Astrocyte (in vitro differentiated cells and primary cell): ENCODE data around the gene PSTK. TPM values are rescaled to one million over a fixed set of nuclear protein-coding genes. Genes with fewer than 3 reads are reported as not detected.

Experiments used
- DNase-seq: peaks from one replicate; pipeline ENCODE4 v3.0.0-alpha.2; 2010; ENCODE audit warnings: low read depth
- FAIRE-seq: peaks from 2 replicates; lab custom pipeline; 2011; peaks lifted over from hg19 to GRCh38; lab: Jason Lieb, UNC
- H2AFZ ChIP-seq: 2 replicates; pipeline ENCODE4 v1.6.0; 2012; ENCODE audit warnings: low read depth, low read length, inconsistent platforms
- H3K27ac ChIP-seq: 2 replicates; pipeline ENCODE4 v1.5.1; 2011; ENCODE audit warnings: low read depth, low read length, inconsistent platforms
- H3K27me3 ChIP-seq: 2 replicates; pipeline ENCODE4 v1.6.0; 2011; ENCODE audit warnings: low read length, inconsistent platforms; ENCODE audit not compliant: insufficient read depth
- H3K36me3 ChIP-seq: 2 replicates; pipeline ENCODE4 v1.5.1; 2011; ENCODE audit warnings: low read length, inconsistent platforms; ENCODE audit not compliant: insufficient read depth
- H3K4me1 ChIP-seq: 2 replicates; pipeline ENCODE4 v1.5.1; 2011; ENCODE audit warnings: low read length, inconsistent platforms; ENCODE audit not compliant: insufficient read depth
- H3K4me2 ChIP-seq: 2 replicates; pipeline ENCODE4 v1.6.0; 2012; ENCODE audit warnings: low read length, inconsistent platforms
- H3K4me3 ChIP-seq: 2 replicates; pipeline ENCODE4 v1.5.1; 2011; ENCODE audit warnings: low read depth, mild to moderate bottlenecking, low read length, inconsistent platforms; ENCODE audit not compliant: insufficient read depth
- H3K79me2 ChIP-seq: 2 replicates; pipeline ENCODE4 v1.6.0; 2012; ENCODE audit warnings: mild to moderate bottlenecking, low read length, inconsistent platforms; ENCODE audit not compliant: insufficient read depth
- H3K9ac ChIP-seq: 2 replicates; pipeline ENCODE4 v1.6.0; 2012; ENCODE audit warnings: mild to moderate bottlenecking, low read length, inconsistent platforms
- H3K9me3 ChIP-seq: 2 replicates; pipeline ENCODE4 v1.5.1; 2012; ENCODE audit warnings: low read depth, mild to moderate bottlenecking, low read length, inconsistent platforms; ENCODE audit not compliant: insufficient read depth
- H4K20me1 ChIP-seq: 2 replicates; pipeline ENCODE4 v1.6.0; 2012; ENCODE audit warnings: low read length, inconsistent platforms; ENCODE audit not compliant: insufficient read depth
- H3K27ac Mint-ChIP-seq: one replicate; pipeline ENCODE4 v1.8.0; 2021; ENCODE audit warnings: mild to moderate bottlenecking, mixed read lengths; ENCODE audit not compliant: unreplicated experiment
- H3K27me3 Mint-ChIP-seq: one replicate; pipeline ENCODE4 v1.8.0; 2021; ENCODE audit warnings: low read depth, mixed read lengths; ENCODE audit not compliant: unreplicated experiment
- H3K36me3 Mint-ChIP-seq: one replicate; pipeline ENCODE4 v1.8.0; 2021; ENCODE audit warnings: low read depth, mixed read lengths; ENCODE audit not compliant: unreplicated experiment
- H3K4me1 Mint-ChIP-seq: one replicate; pipeline ENCODE4 v1.8.0; 2021; ENCODE audit warnings: low read depth, mixed read lengths; ENCODE audit not compliant: unreplicated experiment
- H3K4me3 Mint-ChIP-seq: one replicate; pipeline ENCODE4 v1.8.0; 2021; ENCODE audit warnings: mild to moderate bottlenecking, moderate library complexity, mixed read lengths; ENCODE audit not compliant: unreplicated experiment
- H3K9me3 Mint-ChIP-seq: one replicate; pipeline ENCODE4 v1.8.0; 2021; ENCODE audit warnings: mild to moderate bottlenecking, mixed read lengths; ENCODE audit not compliant: unreplicated experiment
- EZH2 ChIP-seq: IDR thresholded peaks from 2 replicates; pipeline ENCODE4 v1.6.1; 2012; ENCODE audit warnings: mild to moderate bottlenecking, low read length, inconsistent platforms; ENCODE audit not compliant: insufficient read depth
- total RNA-seq: library from RNA; stranded (reverse); gene quantifications from 2 replicates; pipeline ENCODE4 v1.2.1, GENCODE V29; 2021
- TF ChIP-seq, protein P1 (sequence below): IDR thresholded peaks from 2 replicates; pipeline ENCODE4 v1.5.1; 2011; ENCODE audit warnings: low read depth, mild to moderate bottlenecking, inconsistent platforms, low read length, moderate library complexity; ENCODE audit not compliant: insufficient read depth

The PSTK gene
- total RNA-seq, 1 donor from 2014 or later, result 4.8 TPM

DNA sequence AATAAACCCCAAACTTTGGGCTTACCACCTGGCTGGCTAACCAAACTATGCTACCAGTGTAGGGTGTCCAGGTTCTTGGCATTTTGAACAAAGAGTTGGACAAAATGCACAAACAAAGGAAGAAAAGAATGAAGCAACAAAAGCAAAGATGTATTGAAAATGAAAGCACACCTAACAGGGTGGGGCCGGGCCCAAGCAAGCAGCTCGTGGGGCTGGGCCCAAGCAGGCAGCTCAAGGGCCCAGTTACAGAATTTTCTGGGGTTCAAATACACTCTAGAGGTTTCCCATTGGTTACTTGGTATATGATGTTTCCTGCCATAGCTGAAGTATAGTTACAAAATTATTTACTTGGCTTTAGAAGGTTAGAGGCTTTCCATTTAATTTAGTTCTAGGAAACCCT lies 44.3 kb downstream of the PSTK start:
- H3K9ac ChIP-seq, result no peak overlapping the region
- TF ChIP-seq EZH2, result no peak
- TF ChIP-seq, protein P1, sequence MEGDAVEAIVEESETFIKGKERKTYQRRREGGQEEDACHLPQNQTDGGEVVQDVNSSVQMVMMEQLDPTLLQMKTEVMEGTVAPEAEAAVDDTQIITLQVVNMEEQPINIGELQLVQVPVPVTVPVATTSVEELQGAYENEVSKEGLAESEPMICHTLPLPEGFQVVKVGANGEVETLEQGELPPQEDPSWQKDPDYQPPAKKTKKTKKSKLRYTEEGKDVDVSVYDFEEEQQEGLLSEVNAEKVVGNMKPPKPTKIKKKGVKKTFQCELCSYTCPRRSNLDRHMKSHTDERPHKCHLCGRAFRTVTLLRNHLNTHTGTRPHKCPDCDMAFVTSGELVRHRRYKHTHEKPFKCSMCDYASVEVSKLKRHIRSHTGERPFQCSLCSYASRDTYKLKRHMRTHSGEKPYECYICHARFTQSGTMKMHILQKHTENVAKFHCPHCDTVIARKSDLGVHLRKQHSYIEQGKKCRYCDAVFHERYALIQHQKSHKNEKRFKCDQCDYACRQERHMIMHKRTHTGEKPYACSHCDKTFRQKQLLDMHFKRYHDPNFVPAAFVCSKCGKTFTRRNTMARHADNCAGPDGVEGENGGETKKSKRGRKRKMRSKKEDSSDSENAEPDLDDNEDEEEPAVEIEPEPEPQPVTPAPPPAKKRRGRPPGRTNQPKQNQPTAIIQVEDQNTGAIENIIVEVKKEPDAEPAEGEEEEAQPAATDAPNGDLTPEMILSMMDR, result no peak
- no peak overlapping the region for H3K4me2 ChIP-seq
- H3K4me3 Mint-ChIP-seq, result no peak overlapping the region
- H3K4me1 Mint-ChIP-seq, result no peaks in the 10 kb centered on the region
- H3K4me1 ChIP-seq, result no peaks in the 10 kb centered on the region
- H3K9me3 ChIP-seq, result no peaks in the 10 kb centered on the region
- DNase-seq (no peak), FAIRE-seq (no peak)
- no peaks in the 10 kb centered on the region for H3K9me3 Mint-ChIP-seq
- H3K36me3 Mint-ChIP-seq, result no peaks in the 10 kb centered on the region
- no peaks in the 10 kb centered on the region for H3K36me3 ChIP-seq
- H2AFZ ChIP-seq, result no peak overlapping the region
- H3K27me3 Mint-ChIP-seq, result no peaks in the 10 kb centered on the region
- no peak overlapping the region for H3K4me3 ChIP-seq
- H3K27ac Mint-ChIP-seq, result no peak overlapping the region
- no peaks in the 10 kb centered on the region for H3K27me3 ChIP-seq
- H4K20me1 ChIP-seq, result no peaks in the 10 kb centered on the region
- H3K79me2 ChIP-seq, result no peaks in the 10 kb centered on the region
- no peak overlapping the region for H3K27ac ChIP-seq

DNA sequence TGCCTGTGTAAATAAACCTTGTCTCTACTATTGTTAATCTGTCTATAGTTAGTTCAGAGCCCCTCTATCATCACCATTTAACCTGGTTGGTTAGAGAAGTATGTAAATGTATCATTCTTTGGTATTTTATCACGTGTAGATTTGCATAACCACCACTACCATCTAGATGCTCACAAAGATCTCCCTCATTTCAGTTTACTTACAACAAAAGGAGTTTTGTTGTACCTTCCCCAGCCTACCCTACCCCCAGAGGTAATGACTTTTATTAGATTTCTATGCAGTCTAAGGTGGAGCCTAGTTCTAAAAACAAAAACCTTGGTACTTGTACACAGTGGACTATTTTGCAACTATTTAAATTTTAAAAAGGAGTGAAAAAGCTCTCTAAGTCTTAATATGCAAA lies 46.1 kb downstream of the PSTK start:
- Histone ChIP-seq H3K4me2 (no peak overlapping the region), H2AFZ (no peak overlapping the region), H3K27me3 (no peaks in the 10 kb centered on the region), H3K4me1 (no peaks in the 10 kb centered on the region), H4K20me1 (no peaks in the 10 kb centered on the region), H3K79me2 (no peaks in the 10 kb centered on the region), H3K9ac (no peak overlapping the region), H3K36me3 (no peaks in the 10 kb centered on the region), H3K27ac (no peak overlapping the region), H3K4me3 (no peak overlapping the region), H3K9me3 (no peaks in the 10 kb centered on the region)
- TF ChIP-seq, protein P1, result no peak
- TF ChIP-seq EZH2, result no peak
- H3K36me3 Mint-ChIP-seq, result no peaks in the 10 kb centered on the region
- H3K4me3 Mint-ChIP-seq, result no peak overlapping the region
- no peaks in the 10 kb centered on the region for H3K27me3 Mint-ChIP-seq
- FAIRE-seq (no peak), DNase-seq (no peak)
- no peaks in the 10 kb centered on the region for H3K9me3 Mint-ChIP-seq
- no peaks in the 10 kb centered on the region for H3K4me1 Mint-ChIP-seq
- H3K27ac Mint-ChIP-seq, result no peak overlapping the region

DNA sequence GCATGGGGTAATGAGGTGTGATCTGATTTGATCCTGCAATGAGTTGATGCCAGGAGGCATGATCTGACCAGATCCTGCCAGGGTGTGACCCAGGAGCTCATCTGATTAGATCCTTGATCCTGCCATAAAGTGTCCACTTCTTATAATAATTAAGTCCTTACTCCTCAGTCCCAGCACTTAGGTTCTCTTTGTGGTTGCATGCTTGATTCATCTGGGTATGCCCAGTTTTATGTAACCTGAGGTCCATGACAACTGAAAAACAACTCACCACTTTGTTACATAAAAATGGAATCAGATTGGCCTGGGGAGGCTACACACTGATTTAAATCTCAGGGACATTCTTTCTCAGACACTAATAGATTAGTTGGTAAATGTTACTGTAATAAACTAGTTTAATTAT lies 47.7 kb downstream of the PSTK start:
- H3K36me3 Mint-ChIP-seq, result no peaks in the 10 kb centered on the region
- DNase-seq, result no peak
- no peaks in the 10 kb centered on the region for H3K36me3 ChIP-seq
- no peak overlapping the region for H3K9ac ChIP-seq
- no peak overlapping the region for H3K4me3 ChIP-seq
- no peaks in the 10 kb centered on the region for H3K27me3 ChIP-seq
- no peak overlapping the region for H3K4me3 Mint-ChIP-seq
- H3K27ac ChIP-seq, result no peak overlapping the region
- no peaks in the 10 kb centered on the region for H3K79me2 ChIP-seq
- no peaks in the 10 kb centered on the region for H3K9me3 ChIP-seq
- H2AFZ ChIP-seq, result no peak overlapping the region
- H3K4me1 ChIP-seq, result no peaks in the 10 kb centered on the region
- H3K9me3 Mint-ChIP-seq, result no peaks in the 10 kb centered on the region
- no peaks in the 10 kb centered on the region for H3K27me3 Mint-ChIP-seq
- no peak overlapping the region for H3K27ac Mint-ChIP-seq
- no peaks in the 10 kb centered on the region for H4K20me1 ChIP-seq
- no peak for FAIRE-seq
- no peaks in the 10 kb centered on the region for H3K4me1 Mint-ChIP-seq
- TF ChIP-seq, protein P1, result no peak
- no peak for TF ChIP-seq EZH2
- no peak overlapping the region for H3K4me2 ChIP-seq
